ENCODE data around the gene SLC6A7. TPM values are rescaled to one million over a fixed set of nuclear protein-coding genes. Genes with fewer than 3 reads are reported as not detected.

The SLC6A7 gene
- polyA plus RNA-seq, 1 of the 3 experiments (the other 2 are of a cell fraction), result not detected

DNA sequence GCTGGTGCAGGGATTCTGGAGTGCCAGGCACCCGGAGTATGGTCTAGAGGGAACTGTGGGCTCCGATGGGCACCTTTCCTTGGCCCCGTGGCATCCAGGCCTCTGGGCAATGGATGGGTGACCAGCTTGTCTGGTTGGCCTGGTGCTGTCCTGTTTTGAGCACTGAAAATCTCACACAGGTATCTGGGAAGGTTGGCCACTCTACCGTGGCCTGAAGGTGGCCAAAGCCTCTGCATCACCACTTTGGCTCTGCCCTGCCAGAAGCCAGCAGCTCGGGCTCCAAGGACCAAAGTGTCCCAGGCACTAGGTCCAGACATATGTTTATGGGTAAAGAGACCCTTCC lies 28.8 kb downstream of the SLC6A7 start:
- no peaks in the 10 kb centered on the region for H4K20me1 ChIP-seq (ENCODE audit: insufficient read depth)
- H3K4me1 ChIP-seq (ENCODE audit: control insufficient read depth in 1 of 2, insufficient read depth in 2 of 2, low read depth in 1 of 2, low read length in 1 of 2), result no peaks in the 10 kb centered on the region
- ChIA-PET POLR2A (interaction anchor here (0.5 kb wide), 1 partner anchor 133 kb away, joined by 3 read pairs; no protein-coding TSS in a partner anchor), CTCF (interaction anchor here (0.6 to 9.7 kb wide), 59 partner anchors 9 to 529 kb away, joined by 3 to 173 read pairs (median 5); partner anchors contain the start of genes CSF1R, HMGXB3, PDGFRB and TIGD6)
- no peaks in the 10 kb centered on the region for H3K79me2 ChIP-seq (ENCODE audit: insufficient read depth)
- no peaks in the 10 kb centered on the region for H3K36me3 ChIP-seq (replicated peaks in 1 of 2; ENCODE audit: control insufficient read depth in 1 of 2, insufficient read depth in 2 of 2, low read length in 1 of 2)
- H3K9me2 ChIP-seq, result no peaks in the 10 kb centered on the region
- DNase-seq, result no peak
- WGBS (ENCODE audit: low lambda C conversion rate), result 85% methylated on average over 4 of the region's 5 CpGs
- no peak overlapping the region for H2AFZ ChIP-seq (ENCODE audit: low read depth)
- H3K9me3 ChIP-seq, result no peaks in the 10 kb centered on the region
- no peak overlapping the region for H3K4me3 ChIP-seq (ENCODE audit: low read depth in 2 of 2, low read length in 1 of 2)
- no peak overlapping the region for H3K27ac ChIP-seq (ENCODE audit: low read depth in 2 of 2, low read length in 1 of 2)
- H3K27me3 ChIP-seq (ENCODE audit: insufficient read depth), result no peaks in the 10 kb centered on the region
- H3K4me2 ChIP-seq, result no peak overlapping the region
- no peaks in the 10 kb centered on the region for H3F3A ChIP-seq (replicated peaks; ENCODE audit: insufficient read depth)
- TF ChIP-seq, protein P1, sequence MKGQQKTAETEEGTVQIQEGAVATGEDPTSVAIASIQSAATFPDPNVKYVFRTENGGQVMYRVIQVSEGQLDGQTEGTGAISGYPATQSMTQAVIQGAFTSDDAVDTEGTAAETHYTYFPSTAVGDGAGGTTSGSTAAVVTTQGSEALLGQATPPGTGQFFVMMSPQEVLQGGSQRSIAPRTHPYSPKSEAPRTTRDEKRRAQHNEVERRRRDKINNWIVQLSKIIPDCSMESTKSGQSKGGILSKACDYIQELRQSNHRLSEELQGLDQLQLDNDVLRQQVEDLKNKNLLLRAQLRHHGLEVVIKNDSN (IDR thresholded peaks at IDR 0.05; ENCODE audit: borderline replicate concordance, low read depth), result no peak
- no peak for TF ChIP-seq TAF1 (IDR thresholded peaks at IDR 0.05; ENCODE audit: borderline replicate concordance, low read depth, low read length)
- no peak for TF ChIP-seq ELF1 (IDR thresholded peaks at IDR 0.05)
- no peak for TF ChIP-seq SIN3A (IDR thresholded peaks at IDR 0.05; ENCODE audit: borderline replicate concordance, low read depth, low read length)
- no peak for TF ChIP-seq RCOR1 (IDR thresholded peaks at IDR 0.05; ENCODE audit: low read length)
- no peak for TF ChIP-seq GATA2 (CRISPR knock-in tag; IDR thresholded peaks at IDR 0.05)
- TF ChIP-seq, protein P2, sequence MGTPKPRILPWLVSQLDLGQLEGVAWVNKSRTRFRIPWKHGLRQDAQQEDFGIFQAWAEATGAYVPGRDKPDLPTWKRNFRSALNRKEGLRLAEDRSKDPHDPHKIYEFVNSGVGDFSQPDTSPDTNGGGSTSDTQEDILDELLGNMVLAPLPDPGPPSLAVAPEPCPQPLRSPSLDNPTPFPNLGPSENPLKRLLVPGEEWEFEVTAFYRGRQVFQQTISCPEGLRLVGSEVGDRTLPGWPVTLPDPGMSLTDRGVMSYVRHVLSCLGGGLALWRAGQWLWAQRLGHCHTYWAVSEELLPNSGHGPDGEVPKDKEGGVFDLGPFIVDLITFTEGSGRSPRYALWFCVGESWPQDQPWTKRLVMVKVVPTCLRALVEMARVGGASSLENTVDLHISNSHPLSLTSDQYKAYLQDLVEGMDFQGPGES (IDR thresholded peaks at IDR 0.05; ENCODE audit: low read depth, low read length), result no peak
- TF ChIP-seq, protein P3, sequence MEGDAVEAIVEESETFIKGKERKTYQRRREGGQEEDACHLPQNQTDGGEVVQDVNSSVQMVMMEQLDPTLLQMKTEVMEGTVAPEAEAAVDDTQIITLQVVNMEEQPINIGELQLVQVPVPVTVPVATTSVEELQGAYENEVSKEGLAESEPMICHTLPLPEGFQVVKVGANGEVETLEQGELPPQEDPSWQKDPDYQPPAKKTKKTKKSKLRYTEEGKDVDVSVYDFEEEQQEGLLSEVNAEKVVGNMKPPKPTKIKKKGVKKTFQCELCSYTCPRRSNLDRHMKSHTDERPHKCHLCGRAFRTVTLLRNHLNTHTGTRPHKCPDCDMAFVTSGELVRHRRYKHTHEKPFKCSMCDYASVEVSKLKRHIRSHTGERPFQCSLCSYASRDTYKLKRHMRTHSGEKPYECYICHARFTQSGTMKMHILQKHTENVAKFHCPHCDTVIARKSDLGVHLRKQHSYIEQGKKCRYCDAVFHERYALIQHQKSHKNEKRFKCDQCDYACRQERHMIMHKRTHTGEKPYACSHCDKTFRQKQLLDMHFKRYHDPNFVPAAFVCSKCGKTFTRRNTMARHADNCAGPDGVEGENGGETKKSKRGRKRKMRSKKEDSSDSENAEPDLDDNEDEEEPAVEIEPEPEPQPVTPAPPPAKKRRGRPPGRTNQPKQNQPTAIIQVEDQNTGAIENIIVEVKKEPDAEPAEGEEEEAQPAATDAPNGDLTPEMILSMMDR (IDR thresholded peaks at IDR 0.05), result no peak
- H3K9ac ChIP-seq, result no peak overlapping the region

DNA sequence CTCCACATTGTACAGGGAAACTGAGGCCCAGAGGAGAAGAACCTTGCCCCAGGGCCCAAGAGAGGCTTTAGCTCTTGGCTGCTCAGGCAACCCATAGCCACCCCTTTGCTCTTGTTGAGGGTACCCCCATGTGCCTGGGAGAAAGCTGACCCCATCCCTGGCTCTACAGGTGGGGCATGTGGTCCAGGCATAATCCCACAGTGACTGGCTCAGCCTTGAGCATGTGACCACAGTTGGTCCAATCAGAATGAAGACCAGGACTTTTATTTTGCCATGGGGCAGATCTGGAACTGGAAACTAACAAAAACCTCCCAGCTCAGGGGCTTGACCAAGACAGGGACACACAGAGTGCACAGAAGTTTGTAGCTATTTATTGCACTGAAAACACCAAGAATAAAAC lies 29.3 kb downstream of the SLC6A7 start:
- TF ChIP-seq, protein P3 (IDR thresholded peaks at IDR 0.05), result no peak
- TF ChIP-seq TEAD4 (IDR thresholded peaks at IDR 0.05; ENCODE audit: borderline replicate concordance, insufficient read depth) (no peak), NRF1 (IDR thresholded peaks at IDR 0.05; ENCODE audit: low read depth, low read length) (no peak), TCF12 (IDR thresholded peaks at IDR 0.05) (no peak)
- TF ChIP-seq, protein P1 (IDR thresholded peaks at IDR 0.05; ENCODE audit: borderline replicate concordance, low read depth), result peak; percentile 68; the same call in 1 of the 2 replicates
- TF ChIP-seq, protein P4, sequence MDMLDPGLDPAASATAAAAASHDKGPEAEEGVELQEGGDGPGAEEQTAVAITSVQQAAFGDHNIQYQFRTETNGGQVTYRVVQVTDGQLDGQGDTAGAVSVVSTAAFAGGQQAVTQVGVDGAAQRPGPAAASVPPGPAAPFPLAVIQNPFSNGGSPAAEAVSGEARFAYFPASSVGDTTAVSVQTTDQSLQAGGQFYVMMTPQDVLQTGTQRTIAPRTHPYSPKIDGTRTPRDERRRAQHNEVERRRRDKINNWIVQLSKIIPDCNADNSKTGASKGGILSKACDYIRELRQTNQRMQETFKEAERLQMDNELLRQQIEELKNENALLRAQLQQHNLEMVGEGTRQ (IDR thresholded peaks at IDR 0.05; ENCODE audit: borderline replicate concordance, low read depth, low read length), result peak; percentile 20; the same call in 1 of the 2 replicates
- TF ChIP-seq, protein P5, sequence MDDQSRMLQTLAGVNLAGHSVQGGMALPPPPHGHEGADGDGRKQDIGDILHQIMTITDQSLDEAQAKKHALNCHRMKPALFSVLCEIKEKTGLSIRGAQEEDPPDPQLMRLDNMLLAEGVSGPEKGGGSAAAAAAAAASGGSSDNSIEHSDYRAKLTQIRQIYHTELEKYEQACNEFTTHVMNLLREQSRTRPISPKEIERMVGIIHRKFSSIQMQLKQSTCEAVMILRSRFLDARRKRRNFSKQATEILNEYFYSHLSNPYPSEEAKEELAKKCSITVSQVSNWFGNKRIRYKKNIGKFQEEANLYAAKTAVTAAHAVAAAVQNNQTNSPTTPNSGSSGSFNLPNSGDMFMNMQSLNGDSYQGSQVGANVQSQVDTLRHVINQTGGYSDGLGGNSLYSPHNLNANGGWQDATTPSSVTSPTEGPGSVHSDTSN (IDR thresholded peaks at IDR 0.05), result no peak
- TF ChIP-seq, protein P6, sequence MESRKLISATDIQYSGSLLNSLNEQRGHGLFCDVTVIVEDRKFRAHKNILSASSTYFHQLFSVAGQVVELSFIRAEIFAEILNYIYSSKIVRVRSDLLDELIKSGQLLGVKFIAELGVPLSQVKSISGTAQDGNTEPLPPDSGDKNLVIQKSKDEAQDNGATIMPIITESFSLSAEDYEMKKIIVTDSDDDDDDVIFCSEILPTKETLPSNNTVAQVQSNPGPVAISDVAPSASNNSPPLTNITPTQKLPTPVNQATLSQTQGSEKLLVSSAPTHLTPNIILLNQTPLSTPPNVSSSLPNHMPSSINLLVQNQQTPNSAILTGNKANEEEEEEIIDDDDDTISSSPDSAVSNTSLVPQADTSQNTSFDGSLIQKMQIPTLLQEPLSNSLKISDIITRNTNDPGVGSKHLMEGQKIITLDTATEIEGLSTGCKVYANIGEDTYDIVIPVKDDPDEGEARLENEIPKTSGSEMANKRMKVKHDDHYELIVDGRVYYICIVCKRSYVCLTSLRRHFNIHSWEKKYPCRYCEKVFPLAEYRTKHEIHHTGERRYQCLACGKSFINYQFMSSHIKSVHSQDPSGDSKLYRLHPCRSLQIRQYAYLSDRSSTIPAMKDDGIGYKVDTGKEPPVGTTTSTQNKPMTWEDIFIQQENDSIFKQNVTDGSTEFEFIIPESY (IDR thresholded peaks at IDR 0.05; ENCODE audit: borderline replicate concordance, low read depth), result no peak
- ChIA-PET CTCF (interaction anchor here (0.9 to 9.7 kb wide), 30 partner anchors 8 to 385 kb away, joined by 3 to 173 read pairs (median 8); partner anchors contain the start of gene PDGFRB), POLR2A (interaction anchor here (0.5 kb wide), 1 partner anchor 132 kb away, joined by 3 read pairs; no protein-coding TSS in a partner anchor)
- H3K9me2 ChIP-seq, result no peaks in the 10 kb centered on the region
- no peak overlapping the region for H3K27ac ChIP-seq (ENCODE audit: low read depth in 2 of 2, low read length in 1 of 2)
- H3K4me2 ChIP-seq, result no peak overlapping the region
- H3K9ac ChIP-seq, result no peak overlapping the region
- H3K9me3 ChIP-seq, result no peaks in the 10 kb centered on the region
- H3K27me3 ChIP-seq (ENCODE audit: insufficient read depth), result no peaks in the 10 kb centered on the region
- no peaks in the 10 kb centered on the region for H3K4me1 ChIP-seq (ENCODE audit: control insufficient read depth in 1 of 2, insufficient read depth in 2 of 2, low read depth in 1 of 2, low read length in 1 of 2)
- DNase-seq, result peak; percentile 50
- no peak overlapping the region for H3K4me3 ChIP-seq (ENCODE audit: low read depth in 2 of 2, low read length in 1 of 2)
- H2AFZ ChIP-seq (ENCODE audit: low read depth), result no peak overlapping the region
- H3K79me2 ChIP-seq (ENCODE audit: insufficient read depth), result no peaks in the 10 kb centered on the region
- H4K20me1 ChIP-seq (ENCODE audit: insufficient read depth), result no peaks in the 10 kb centered on the region
- H3K36me3 ChIP-seq (replicated peaks in 1 of 2; ENCODE audit: control insufficient read depth in 1 of 2, insufficient read depth in 2 of 2, low read length in 1 of 2), result no peaks in the 10 kb centered on the region
- no peaks in the 10 kb centered on the region for H3F3A ChIP-seq (replicated peaks; ENCODE audit: insufficient read depth)
